GM18505 (cell line): ENCODE measurements around the gene PNRC1.
A peak's percentile ranks its signal among the peaks of the same experiment; 100 is the strongest.
"Not testable (repeated sequence)": the region's sequence is repeated elsewhere in the genome, so short reads cannot be mapped to it uniquely, and the experiment has no call there.

Experiments used
- ATAC-seq: cut with Tn5 transposase; IDR thresholded peaks from one replicate; pipeline ENCODE4 v1.9.1; 2021; ENCODE audit not compliant: unreplicated experiment
- POLR2A ChIP-seq: IDR thresholded peaks from 4 replicates; pipeline ENCODE4 v1.6.1; 2011; ENCODE audit warnings: borderline replicate concordance; ENCODE audit not compliant: insufficient read depth, insufficient read length; ENCODE audit errors: extremely low read depth

PNRC1 gene

GRCh38 chr6:89080281-89081128, at the start of gene PNRC1:
Gene PNRC1 (plus strand): TSS chr6:89080751. CDS start chr6:89080895, 144 bp downstream.
- TF ChIP-seq POLR2A: peak; percentile 99
- peak; percentile 69 for ATAC-seq

GRCh38 chr6:89032599-89032998, 48.0 kb upstream of the PNRC1 start:
- ATAC-seq: no peak

GRCh38 chr6:89033461-89033860, 47.1 kb upstream of the PNRC1 start:
- ATAC-seq: no peak

More at GRCh38 chr6:89032599-89032998, 48.0 kb upstream of the PNRC1 start:
- no peak for TF ChIP-seq POLR2A

GRCh38 chr6:89034116-89034515, 46.4 kb upstream of the PNRC1 start:
- not testable (repeated sequence) for ATAC-seq

More at GRCh38 chr6:89033461-89033860, 47.1 kb upstream of the PNRC1 start:
- no peak for TF ChIP-seq POLR2A

- no peak for TF ChIP-seq POLR2A
- no peak for ATAC-seq
These were observed 45.8 kb upstream of the PNRC1 start for GRCh38 chr6:89034586-89035251.

GRCh38 chr6:89035252-89036101, 45.1 kb upstream of the PNRC1 start:
- TF ChIP-seq POLR2A: no peak

GRCh38 chr6:89037141-89037900, 43.2 kb upstream of the PNRC1 start:
- no peak for ATAC-seq
- TF ChIP-seq POLR2A: no peak

More at GRCh38 chr6:89035252-89036101, 45.1 kb upstream of the PNRC1 start:
- ATAC-seq: no peak

GRCh38 chr6:89037901-89038293, 42.7 kb upstream of the PNRC1 start:
- ATAC-seq: not testable (repeated sequence)

- no peak for TF ChIP-seq POLR2A
- no peak for ATAC-seq
These were observed 37.9 kb upstream of the PNRC1 start for GRCh38 chr6:89042664-89043063.

- no peak for ATAC-seq
- no peak for TF ChIP-seq POLR2A
These were observed 36.1 kb upstream of the PNRC1 start for GRCh38 chr6:89044328-89045010.

GRCh38 chr6:89045011-89045387, 35.6 kb upstream of the PNRC1 start:
- TF ChIP-seq POLR2A: no peak
- ATAC-seq: no peak

GRCh38 chr6:89045576-89045975, 35.0 kb upstream of the PNRC1 start:
- no peak for ATAC-seq
- no peak for TF ChIP-seq POLR2A
